ENCODE results near the gene BAD. TPM values are rescaled to one million over a fixed set of nuclear protein-coding genes. Genes with fewer than 3 reads are reported as not detected.
"Not testable (repeated sequence)": the region's sequence is repeated elsewhere in the genome, so short reads cannot be mapped to it uniquely, and the experiment has no call there.

The BAD gene
- total RNA-seq, 2 donors from 2014 or later: 21.5 to 38.5 TPM

DNA sequence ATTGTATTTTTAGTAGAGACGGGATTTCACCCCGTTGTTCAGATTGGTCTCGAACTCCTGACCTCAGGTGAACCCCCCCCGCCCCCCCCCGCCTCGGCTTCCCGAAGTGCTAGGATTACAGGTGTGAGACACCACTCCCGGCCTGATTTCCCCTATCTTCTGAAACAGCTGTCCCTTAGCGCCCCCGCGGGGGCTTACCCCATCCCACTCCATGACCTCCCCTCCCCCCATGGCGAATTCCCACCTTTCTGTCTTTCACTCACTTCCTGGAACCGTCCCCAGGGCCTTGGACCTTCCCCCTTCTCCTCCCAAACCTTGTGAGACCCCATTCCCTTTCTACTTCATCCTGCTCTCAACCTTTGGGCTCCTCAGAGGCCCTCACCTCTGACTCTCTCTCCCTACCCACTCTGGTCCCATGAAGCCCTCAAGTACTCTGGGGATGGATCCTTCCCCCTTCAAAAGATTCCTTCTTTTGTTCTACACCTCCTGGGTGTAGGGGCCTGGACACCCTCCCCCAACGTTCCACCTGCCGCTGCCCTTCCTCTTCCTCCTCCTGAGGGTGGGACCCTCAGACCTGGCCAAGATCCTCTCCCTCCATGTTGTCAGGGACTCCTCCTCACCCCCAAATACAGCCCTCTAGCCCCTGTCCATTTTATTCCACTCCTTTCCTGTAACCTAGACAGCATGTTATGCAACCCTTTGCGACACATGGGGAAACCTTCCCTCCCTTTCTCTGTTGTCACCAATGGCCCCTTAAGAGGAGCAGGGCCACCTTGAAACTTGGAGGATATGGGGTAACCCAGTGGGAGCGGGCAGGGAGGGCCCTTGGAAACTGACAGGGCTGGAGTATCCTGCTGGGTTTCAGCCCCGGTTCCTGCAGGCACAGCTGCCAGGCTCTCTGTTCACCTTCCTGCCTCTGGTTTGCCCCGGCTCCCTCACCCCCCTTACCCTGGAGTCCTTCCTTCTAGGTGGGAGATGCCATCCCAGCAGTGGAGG, 34.6 kb upstream of the BAD start:
- Mint-ChIP-seq H3K27me3 (no peaks in the 10 kb centered on the region), H3K36me3 (ENCODE audit: low read depth) (peaks cover 71% of the 10 kb centered on the region), H3K4me1 (peaks cover 23% of the 10 kb centered on the region), H3K9me3 (no peaks in the 10 kb centered on the region), H3K27ac (peak overlapping the region; percentile 97), H3K4me3 (peak overlapping the region; percentile 92)
- no peak for ATAC-seq (replicated peaks)

DNA sequence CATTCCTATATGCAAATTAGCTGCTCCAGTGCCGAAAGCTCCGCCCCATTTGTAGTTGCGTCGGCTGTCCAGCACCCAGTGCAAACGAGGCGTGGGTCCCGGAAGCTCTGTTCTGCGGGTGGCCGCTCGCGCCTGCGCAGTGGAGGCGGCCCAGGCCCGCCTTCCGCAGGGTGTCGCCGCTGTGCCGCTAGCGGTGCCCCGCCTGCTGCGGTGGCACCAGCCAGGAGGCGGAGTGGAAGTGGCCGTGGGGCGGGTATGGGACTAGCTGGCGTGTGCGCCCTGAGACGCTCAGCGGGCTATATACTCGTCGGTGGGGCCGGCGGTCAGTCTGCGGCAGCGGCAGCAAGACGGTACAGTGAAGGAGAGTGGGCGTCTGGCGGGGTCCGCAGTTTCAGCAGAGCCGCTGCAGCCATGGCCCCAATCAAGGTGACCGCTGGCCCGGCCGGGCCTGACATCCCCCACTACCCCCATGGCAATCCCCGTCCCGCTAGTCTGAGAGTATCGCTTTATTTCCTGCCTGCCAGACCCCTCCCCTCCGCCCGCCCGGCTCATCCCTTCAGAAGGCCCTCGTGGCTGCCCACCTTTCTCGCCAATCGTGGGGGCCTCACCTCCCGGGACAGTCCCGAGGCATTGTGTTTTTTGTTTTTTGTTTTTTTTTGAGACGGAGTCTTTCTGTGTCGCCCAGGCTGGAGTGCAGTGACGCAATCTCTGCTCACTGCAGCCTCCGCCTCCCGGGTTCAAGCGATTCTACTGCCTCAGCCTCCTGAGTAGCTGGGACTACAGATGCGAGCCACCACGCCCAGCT, 33.7 kb upstream of the BAD start, which contains the start of gene PRDX5:
TSS of gene PRDX5 (plus strand) at position 161 of the 805 bp plus-strand sequence. CDS start at position 256, 95 bp downstream.
- peak within 1 kb of the TSS; percentile 92 for H3K4me3 Mint-ChIP-seq
- H3K36me3 Mint-ChIP-seq (ENCODE audit: low read depth): peaks cover 74% of the 10 kb centered on the region
- ATAC-seq (replicated peaks): peak; percentile 86
- peak within 1 kb of the TSS; percentile 97 for H3K27ac Mint-ChIP-seq
- H3K27me3 Mint-ChIP-seq: no peaks in the 10 kb centered on the region
- H3K4me1 Mint-ChIP-seq: peaks cover 23% of the 10 kb centered on the region
- H3K9me3 Mint-ChIP-seq: no peaks in the 10 kb centered on the region

DNA sequence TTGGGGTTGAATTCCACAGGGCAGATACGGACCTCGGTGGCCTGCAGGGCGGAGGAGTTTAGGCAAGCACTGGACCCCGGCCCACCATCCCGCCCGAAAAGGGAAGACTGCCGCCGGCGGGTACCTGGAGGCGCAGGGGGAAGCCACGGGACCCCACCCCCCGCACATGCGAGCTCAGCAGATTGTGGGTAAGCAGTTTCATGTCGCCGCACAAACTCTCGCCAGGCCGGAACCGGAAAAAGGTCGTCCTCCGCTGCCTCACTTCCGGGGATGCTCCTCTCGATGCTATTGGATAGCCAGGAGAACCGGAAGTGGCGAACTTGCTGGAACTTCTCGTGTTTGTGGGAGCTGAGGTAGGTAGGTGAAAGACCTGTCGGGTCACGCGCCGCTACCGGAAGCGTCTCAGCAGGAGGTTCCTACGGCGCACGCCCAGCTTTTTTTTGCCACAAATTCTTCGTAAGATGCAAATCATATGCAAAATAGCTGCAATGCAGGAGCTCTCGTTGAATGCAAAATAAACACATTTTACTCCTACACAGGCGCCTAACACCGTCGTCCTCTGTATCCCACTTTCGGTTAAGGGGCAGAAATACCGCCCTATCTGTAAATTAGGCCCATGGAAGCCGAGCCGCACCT, 33.0 kb upstream of the BAD start, which contains the start of gene TRMT112:
TSS of gene TRMT112 (minus strand) at position 235 of the 636 bp plus-strand sequence. CDS start at position 202, 33 bp downstream.
- no peaks in the 10 kb centered on the region for H3K9me3 Mint-ChIP-seq
- peaks cover 81% of the 10 kb centered on the region for H3K36me3 Mint-ChIP-seq (ENCODE audit: low read depth)
- no peaks in the 10 kb centered on the region for H3K27me3 Mint-ChIP-seq
- peak; percentile 87 for ATAC-seq (replicated peaks)
- H3K4me3 Mint-ChIP-seq: peak within 1 kb of the TSS; percentile 92
- H3K4me1 Mint-ChIP-seq: peaks cover 23% of the 10 kb centered on the region
- H3K27ac Mint-ChIP-seq: peak within 1 kb of the TSS; percentile 97

DNA sequence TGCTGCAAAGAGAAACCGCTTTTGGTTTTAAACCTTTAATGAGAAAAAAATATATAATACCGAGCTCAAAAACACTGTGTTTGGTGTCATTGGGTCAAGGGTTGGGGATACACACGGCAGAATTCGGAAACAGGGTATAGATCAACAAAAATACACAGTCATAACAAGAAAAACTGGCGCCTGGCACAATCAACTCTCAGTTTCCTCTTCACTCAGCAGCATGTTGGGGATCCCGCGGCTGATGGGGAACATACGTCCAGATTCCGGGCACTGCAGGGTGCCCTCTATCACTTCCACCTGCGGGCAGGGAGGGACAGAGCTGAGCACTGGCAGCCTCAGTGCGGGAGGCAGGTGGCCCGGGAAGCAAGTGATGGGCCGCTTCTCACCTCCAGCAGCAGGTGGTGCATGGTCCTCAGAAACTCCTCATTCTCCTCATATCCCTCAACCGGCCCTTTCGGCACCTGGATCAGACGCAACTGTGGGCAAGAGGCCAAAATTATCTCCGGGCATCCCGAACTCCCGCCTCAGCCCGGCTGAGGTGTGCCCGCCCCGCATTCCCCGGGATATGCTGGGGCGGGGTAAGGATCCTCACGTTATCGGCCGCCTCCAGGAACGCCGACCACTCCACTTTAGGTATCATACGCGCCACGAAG, 32.3 kb upstream of the BAD start:
- no peaks in the 10 kb centered on the region for H3K27me3 Mint-ChIP-seq
- peak; percentile 5 for ATAC-seq (replicated peaks)
- peaks cover 80% of the 10 kb centered on the region for H3K36me3 Mint-ChIP-seq (ENCODE audit: low read depth)

DNA sequence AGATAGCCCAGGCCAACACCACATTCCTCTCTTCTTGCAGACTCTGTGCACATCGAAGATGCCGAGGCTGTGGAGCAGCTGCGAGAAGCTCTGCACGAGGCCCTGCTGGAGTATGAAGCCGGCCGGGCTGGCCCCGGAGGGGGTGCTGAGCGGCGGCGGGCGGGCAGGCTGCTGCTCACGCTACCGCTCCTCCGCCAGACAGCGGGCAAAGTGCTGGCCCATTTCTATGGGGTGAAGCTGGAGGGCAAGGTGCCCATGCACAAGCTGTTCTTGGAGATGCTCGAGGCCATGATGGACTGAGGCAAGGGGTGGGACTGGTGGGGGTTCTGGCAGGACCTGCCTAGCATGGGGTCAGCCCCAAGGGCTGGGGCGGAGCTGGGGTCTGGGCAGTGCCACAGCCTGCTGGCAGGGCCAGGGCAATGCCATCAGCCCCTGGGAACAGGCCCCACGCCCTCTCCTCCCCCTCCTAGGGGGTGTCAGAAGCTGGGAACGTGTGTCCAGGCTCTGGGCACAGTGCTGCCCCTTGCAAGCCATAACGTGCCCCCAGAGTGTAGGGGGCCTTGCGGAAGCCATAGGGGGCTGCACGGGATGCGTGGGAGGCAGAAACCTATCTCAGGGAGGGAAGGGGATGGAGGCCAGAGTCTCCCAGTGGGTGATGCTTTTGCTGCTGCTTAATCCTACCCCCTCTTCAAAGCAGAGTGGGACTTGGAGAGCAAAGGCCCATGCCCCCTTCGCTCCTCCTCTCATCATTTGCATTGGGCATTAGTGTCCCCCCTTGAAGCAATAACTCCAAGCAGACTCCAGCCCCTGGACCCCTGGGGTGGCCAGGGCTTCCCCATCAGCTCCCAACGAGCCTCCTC, 31.4 kb upstream of the BAD start:
- Mint-ChIP-seq H3K4me1 (peaks cover 21% of the 10 kb centered on the region), H3K36me3 (ENCODE audit: low read depth) (peaks cover 74% of the 10 kb centered on the region), H3K27ac (peak overlapping the region; percentile 97), H3K4me3 (peak overlapping the region; percentile 92)
- not testable (repeated sequence) for ATAC-seq (replicated peaks); H3K27me3 Mint-ChIP-seq; H3K9me3 Mint-ChIP-seq

More for the DNA sequence above, 32.3 kb upstream of the BAD start:
- H3K9me3 Mint-ChIP-seq: no peaks in the 10 kb centered on the region
- H3K27ac Mint-ChIP-seq: peak overlapping the region; percentile 97
- peaks cover 23% of the 10 kb centered on the region for H3K4me1 Mint-ChIP-seq
- H3K4me3 Mint-ChIP-seq: peak overlapping the region; percentile 92

DNA sequence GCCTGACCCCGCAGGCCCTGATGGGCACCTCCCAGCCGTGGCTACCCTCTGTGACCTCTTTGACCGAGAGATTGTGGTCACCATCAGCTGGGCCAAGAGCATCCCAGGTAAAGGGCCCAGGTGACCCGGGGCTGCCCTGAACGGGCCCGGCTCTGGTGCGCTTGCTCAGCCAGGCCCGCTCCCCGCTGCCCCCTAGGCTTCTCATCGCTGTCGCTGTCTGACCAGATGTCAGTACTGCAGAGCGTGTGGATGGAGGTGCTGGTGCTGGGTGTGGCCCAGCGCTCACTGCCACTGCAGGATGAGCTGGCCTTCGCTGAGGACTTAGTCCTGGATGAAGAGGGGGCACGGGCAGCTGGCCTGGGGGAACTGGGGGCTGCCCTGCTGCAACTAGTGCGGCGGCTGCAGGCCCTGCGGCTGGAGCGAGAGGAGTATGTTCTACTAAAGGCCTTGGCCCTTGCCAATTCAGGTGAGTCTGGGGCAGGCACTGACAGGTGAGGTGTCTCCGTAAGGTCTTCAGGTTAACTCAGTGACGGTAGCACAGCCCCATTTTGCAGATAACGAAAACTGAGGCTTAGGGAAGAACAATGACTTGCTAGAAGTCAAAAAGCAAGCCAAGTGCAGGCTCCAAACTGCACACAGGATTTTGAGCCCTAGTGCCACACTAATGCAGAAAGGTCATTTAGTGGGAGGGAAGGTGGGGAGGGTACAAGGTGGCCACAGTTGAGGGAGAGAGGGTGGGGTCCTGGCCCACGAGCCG, 30.5 kb upstream of the BAD start:
- H3K36me3 Mint-ChIP-seq (ENCODE audit: low read depth): peaks cover 69% of the 10 kb centered on the region
- H3K27ac Mint-ChIP-seq: peak overlapping the region; percentile 41
- H3K9me3 Mint-ChIP-seq: no peaks in the 10 kb centered on the region
- ATAC-seq (replicated peaks): no peak
- H3K27me3 Mint-ChIP-seq: no peaks in the 10 kb centered on the region
- H3K4me3 Mint-ChIP-seq: no peak overlapping the region
- peaks cover 14% of the 10 kb centered on the region for H3K4me1 Mint-ChIP-seq

DNA sequence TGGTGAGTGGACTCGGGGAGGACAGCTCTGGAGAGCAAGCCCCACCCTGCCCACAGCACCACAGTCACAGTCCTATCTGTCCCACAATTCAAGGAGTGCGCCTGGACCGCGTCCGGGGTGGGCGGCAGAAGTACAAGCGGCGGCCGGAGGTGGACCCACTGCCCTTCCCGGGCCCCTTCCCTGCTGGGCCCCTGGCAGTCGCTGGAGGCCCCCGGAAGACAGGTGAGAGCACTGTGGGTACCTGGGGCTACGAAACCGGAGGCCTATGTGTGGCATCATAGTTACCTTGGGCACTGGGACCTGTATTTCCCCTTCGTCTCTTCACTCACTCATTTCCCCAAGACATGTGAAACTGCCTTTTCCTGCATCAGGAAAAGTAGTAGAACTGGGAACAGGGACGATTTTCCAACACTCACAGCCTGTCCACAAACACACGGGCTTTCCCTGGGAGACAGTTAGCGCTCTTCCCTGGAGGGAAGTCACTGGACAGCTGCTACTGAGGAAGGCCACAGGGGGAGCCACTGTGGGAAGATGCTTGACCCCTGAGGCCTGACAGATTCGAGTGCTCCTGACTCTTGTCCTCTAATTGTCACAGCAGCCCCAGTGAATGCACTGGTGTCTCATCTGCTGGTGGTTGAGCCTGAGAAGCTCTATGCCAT, 29.8 kb upstream of the BAD start:
- Mint-ChIP-seq H3K27ac (peak overlapping the region; percentile 41), H3K9me3 (no peaks in the 10 kb centered on the region), H3K36me3 (ENCODE audit: low read depth) (peaks cover 66% of the 10 kb centered on the region), H3K4me1 (peaks cover 12% of the 10 kb centered on the region), H3K27me3 (no peaks in the 10 kb centered on the region), H3K4me3 (no peak overlapping the region)
- no peak for ATAC-seq (replicated peaks)

DNA sequence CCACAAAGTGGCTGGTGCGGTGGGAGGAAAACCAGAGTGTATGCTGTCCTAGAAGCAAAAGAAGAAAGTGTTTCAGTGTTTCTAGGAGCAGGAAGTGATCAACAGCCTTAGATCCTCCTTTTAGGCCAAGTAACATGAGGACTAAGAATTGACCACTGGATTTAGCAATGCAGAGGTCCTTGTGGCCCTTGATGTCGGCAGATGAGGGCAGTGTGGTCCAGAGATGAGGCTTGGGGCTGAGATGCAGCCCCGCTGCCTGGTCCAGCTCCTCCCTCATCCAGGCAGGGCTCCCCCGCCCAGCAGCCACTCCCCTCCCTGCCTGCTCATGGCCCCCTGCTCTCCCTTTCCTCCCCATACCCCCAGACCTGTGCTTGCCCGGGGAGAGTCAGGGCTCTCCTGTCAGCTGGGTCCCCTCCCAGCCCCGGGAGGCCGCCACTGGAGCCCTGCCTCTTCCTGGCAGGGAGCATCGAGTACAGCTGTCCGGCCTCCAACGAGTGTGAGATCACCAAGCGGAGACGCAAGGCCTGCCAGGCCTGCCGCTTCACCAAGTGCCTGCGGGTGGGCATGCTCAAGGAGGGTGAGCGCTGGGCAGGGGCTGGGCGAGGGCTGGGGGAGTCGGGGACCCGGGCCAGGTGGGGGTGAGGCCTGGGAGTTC, 29.2 kb upstream of the BAD start:
- no peak overlapping the region for H3K4me3 Mint-ChIP-seq
- H3K27ac Mint-ChIP-seq: peak overlapping the region; percentile 72
- peaks cover 6% of the 10 kb centered on the region for H3K4me1 Mint-ChIP-seq
- H3K36me3 Mint-ChIP-seq (ENCODE audit: low read depth): peaks cover 66% of the 10 kb centered on the region
- H3K9me3 Mint-ChIP-seq: no peaks in the 10 kb centered on the region
- ATAC-seq (replicated peaks): no peak
- no peaks in the 10 kb centered on the region for H3K27me3 Mint-ChIP-seq

DNA sequence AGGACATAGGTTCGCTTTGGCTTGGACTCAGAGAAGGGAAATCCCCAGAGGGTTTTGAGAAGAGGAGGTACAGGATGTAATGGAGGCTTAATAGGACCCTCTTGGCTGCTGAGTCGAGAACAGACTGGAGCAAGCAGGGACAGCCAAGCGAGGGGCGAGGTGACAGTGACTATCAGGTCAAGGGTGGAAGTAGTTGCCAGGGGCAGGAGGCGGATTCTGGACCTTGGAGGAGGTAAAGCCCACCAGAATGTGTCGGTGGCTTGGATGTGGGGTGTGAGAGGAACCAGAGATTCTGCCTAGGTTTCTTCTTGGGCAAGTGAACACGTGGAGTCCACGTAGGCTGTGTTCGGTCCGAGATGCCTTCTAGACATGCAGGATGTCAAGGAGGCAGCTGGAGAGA, 28.5 kb upstream of the BAD start:
- Mint-ChIP-seq H3K27ac (peak overlapping the region; percentile 72), H3K4me1 (peaks cover 6% of the 10 kb centered on the region), H3K9me3 (no peaks in the 10 kb centered on the region), H3K4me3 (no peak overlapping the region), H3K36me3 (ENCODE audit: low read depth) (peaks cover 61% of the 10 kb centered on the region), H3K27me3 (no peaks in the 10 kb centered on the region)
- no peak for ATAC-seq (replicated peaks)

DNA sequence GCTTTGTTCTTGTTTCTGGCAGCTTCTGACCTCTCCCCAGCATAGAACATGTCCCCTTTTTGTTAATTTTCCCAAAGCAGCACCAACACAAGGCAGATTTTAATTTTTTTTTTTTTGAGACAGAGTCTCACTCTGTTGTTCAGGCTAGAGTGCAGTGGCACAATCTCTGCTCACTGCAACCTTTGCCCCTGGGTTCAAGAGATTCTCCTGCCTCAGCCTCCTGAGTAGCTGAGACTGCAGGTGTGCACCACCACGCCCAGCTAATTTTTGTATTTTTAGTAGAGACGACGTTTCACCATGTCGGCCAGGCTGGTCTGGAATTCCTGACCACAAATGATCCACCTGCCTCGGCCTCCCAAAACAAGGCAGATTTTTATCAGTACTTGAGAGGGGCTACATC, 23.3 kb upstream of the BAD start:
- not testable (repeated sequence) for ATAC-seq (replicated peaks); H3K27me3 Mint-ChIP-seq; H3K4me1 Mint-ChIP-seq; H3K9me3 Mint-ChIP-seq
- peaks cover 38% of the 10 kb centered on the region for H3K36me3 Mint-ChIP-seq (ENCODE audit: low read depth)
- peak overlapping the region; percentile 57 for H3K27ac Mint-ChIP-seq
- H3K4me3 Mint-ChIP-seq: peak overlapping the region; percentile 98

DNA sequence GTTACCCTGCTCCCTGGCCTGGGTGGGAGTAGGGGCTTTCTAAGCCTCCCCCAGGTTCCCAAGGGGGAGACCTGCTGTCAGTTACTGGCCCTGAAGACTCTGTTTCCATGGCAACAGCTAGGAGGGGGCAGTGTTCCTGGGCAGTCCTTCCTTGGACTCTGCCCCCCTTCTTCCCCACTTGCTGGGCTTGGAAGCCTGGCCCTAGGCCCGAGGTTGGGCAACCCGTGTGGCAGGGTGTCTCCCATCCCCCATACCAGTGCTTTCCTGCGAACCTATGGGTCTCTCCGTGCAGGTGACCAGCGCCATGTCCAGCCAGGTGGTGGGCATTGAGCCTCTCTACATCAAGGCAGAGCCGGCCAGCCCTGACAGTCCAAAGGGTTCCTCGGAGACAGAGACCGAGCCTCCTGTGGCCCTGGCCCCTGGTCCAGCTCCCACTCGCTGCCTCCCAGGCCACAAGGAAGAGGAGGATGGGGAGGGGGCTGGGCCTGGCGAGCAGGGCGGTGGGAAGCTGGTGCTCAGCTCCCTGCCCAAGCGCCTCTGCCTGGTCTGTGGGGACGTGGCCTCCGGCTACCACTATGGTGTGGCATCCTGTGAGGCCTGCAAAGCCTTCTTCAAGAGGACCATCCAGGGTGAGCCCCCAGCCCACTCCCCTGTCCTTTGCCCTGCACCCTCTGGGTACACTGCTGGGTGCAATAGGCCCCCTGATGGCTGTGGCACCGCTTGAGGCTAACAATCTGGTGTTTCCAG, 22.6 kb upstream of the BAD start:
- H3K9me3 Mint-ChIP-seq: no peaks in the 10 kb centered on the region
- H3K4me3 Mint-ChIP-seq: peak overlapping the region; percentile 98
- no peaks in the 10 kb centered on the region for H3K27me3 Mint-ChIP-seq
- H3K27ac Mint-ChIP-seq: peak overlapping the region; percentile 57
- peaks cover 31% of the 10 kb centered on the region for H3K36me3 Mint-ChIP-seq (ENCODE audit: low read depth)
- peaks cover 5% of the 10 kb centered on the region for H3K4me1 Mint-ChIP-seq
- no peak for ATAC-seq (replicated peaks)

All from activated T-helper 17 cell treated with anti-CD3 and anti-CD28 coated beads, Interleukin-2, amount 50 U/mL, for 72 hours (primary cell).